ENCODE results near the gene CD81.

DNA sequence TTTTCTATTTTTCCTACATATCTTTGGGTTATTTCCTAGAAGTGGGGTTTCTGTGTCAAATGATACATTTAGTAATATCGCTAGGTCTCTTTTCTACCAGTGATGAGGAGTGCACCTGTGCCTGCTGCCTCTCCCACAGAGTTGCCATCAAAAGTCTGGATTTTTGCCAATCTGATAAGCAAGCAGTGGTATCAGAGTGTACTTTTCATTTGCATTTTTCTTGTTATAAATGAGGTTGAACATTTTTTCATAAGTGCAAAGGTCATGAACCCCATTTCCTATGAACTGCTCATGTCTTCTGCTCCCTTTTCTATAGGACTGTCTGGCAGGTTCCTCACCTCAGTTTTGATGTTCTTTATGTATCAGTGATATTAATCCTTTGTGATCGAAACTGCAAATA lies 65.5 kb downstream of the CD81 start:
- TF ChIP-seq CTCF (IDR thresholded peaks at IDR 0.05) (no peak), POLR2A (IDR thresholded peaks at IDR 0.05) (no peak), POLR2AphosphoS5 (IDR thresholded peaks at IDR 0.05) (no peak), EP300 (IDR thresholded peaks at IDR 0.05) (no peak)

Measured in suprapubic skin (tissue), 4 donors.